Activated T-helper 1 cell treated with anti-CD3 and anti-CD28 coated beads, Interleukin-2, amount 50 U/mL, for 16 hours (primary cell): ENCODE data around the gene PHLDB2.
"Not testable (repeated sequence)": the region's sequence is repeated elsewhere in the genome, so short reads cannot be mapped to it uniquely, and the experiment has no call there.

Experiments used
- DNase-seq, 2 donors: peaks; one replicate each; pipeline ENCODE4 v3.0.0-alpha.2; 2020; ENCODE audit warnings: low read depth in 1 of 2, low spot score in 1 of 2

The PHLDB2 gene

GRCh38 chr3:111859061-111859973 is at the start of gene PHLDB2:
Gene PHLDB2, plus strand, starts transcription at chr3:111859265. Its CDS starts 24,813 bp downstream, at chr3:111884078.
- peak; percentile 16 to 39 for DNase-seq

GRCh38 chr3:111810909-111811308 is 48.2 kb upstream of the PHLDB2 start:
- no peak for DNase-seq

GRCh38 chr3:111811811-111812210 is 47.3 kb upstream of the PHLDB2 start:
- no peak for DNase-seq

GRCh38 chr3:111812701-111813100 is 46.4 kb upstream of the PHLDB2 start:
- DNase-seq = no peak

GRCh38 chr3:111813441-111813840 is 45.6 kb upstream of the PHLDB2 start:
- no peak for DNase-seq

- DNase-seq = no peak
These were observed 45.1 kb upstream of the PHLDB2 start for GRCh38 chr3:111813979-111814378.

- not testable (repeated sequence) for DNase-seq
These were observed 42.3 kb upstream of the PHLDB2 start for GRCh38 chr3:111816771-111817170.

- no peak for DNase-seq
These were observed 39.1 kb upstream of the PHLDB2 start for GRCh38 chr3:111819927-111820326.

GRCh38 chr3:111820651-111821050 is 38.4 kb upstream of the PHLDB2 start:
- DNase-seq = no peak

- no peak for DNase-seq
These were observed 37.2 kb upstream of the PHLDB2 start for GRCh38 chr3:111821891-111822290.

- DNase-seq = no peak
These were observed 36.3 kb upstream of the PHLDB2 start for GRCh38 chr3:111822804-111823203.

GRCh38 chr3:111823341-111823855 is 35.7 kb upstream of the PHLDB2 start:
- no peak for DNase-seq

GRCh38 chr3:111824351-111824750 is 34.7 kb upstream of the PHLDB2 start:
- DNase-seq = no peak

GRCh38 chr3:111827871-111828270 is 31.2 kb upstream of the PHLDB2 start:
- no peak for DNase-seq

GRCh38 chr3:111828530-111828929 is 30.5 kb upstream of the PHLDB2 start:
- no peak for DNase-seq

- no peak for DNase-seq
These were observed 30.0 kb upstream of the PHLDB2 start for GRCh38 chr3:111829023-111829422.

GRCh38 chr3:111831840-111832239 is 27.2 kb upstream of the PHLDB2 start:
- DNase-seq = no peak

GRCh38 chr3:111837112-111837511 is 22.0 kb upstream of the PHLDB2 start:
- DNase-seq = no peak

GRCh38 chr3:111838133-111838532 is 20.9 kb upstream of the PHLDB2 start:
- DNase-seq = no peak

GRCh38 chr3:111846039-111846438 is 13.0 kb upstream of the PHLDB2 start:
- no peak for DNase-seq

- DNase-seq = no peak
These were observed 12.3 kb upstream of the PHLDB2 start for GRCh38 chr3:111846717-111847116.

GRCh38 chr3:111848283-111848682 is 10.8 kb upstream of the PHLDB2 start:
- no peak for DNase-seq

GRCh38 chr3:111848778-111849177 is 10.3 kb upstream of the PHLDB2 start:
- no peak for DNase-seq
